ENCODE measurements around the gene MUC2.

DNA sequence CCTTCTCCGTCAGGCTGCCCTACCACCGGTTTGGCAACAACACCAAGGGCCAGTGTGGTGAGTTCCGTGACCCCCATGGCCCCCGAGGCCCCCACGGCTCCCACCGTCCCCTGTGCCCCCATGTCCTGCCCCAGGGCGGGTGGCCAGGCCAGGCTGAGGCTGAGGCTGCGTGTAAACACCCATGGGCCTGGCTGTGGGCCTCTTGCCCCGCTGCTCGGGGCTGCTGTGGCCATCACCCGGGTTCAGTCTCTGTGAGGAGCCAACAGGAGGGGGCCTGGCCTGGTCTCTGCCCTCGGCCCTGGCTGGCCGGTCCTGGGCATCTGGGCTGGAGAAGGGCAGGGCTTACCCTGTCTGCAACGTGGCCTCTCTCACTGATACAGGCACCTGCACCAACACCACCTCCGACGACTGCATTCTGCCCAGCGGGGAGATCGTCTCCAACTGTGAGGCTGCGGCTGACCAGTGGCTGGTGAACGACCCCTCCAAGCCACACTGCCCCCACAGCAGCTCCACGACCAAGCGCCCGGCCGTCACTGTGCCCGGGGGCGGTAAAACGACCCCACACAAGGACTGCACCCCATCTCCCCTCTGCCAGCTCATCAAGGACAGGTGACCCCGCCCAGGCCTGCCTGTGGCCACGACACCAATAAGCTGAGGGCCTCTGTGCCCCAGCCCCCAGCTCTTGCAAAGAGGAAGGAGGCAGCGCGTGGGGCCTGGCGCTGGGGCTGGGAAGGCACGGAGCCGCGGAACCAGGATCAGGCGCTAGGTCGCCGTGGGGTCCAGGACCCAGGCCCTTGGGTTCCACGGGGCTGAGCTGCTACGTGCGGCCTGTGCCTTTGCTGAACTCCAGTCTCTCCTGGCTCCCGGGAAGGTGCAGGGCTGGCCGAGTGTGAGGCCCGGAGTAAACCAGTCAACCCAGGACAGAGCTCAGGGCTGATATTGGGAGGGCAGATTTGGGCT, 29.0 kb downstream of the MUC2 start:
- TF ChIP-seq EP300 (IDR thresholded peaks at IDR 0.05) (no peak), CTCF (IDR thresholded peaks at IDR 0.05) (no peak), POLR2A (IDR thresholded peaks at IDR 0.05) (no peak)

All from stomach (tissue), 4 donors.